Choroid plexus epithelial cell (primary cell): ENCODE measurements around the gene AGTRAP.

Experiments
- DNase-seq: peaks from one replicate; pipeline ENCODE4 v3.0.0-alpha.2; 2010; ENCODE audit warnings: low read depth
- H3K4me3 ChIP-seq: 2 replicates; pipeline ENCODE4 v1.5.1; 2011; ENCODE audit warnings: low read depth, mild to moderate bottlenecking, control low read depth, low read length, moderate library complexity
- TF ChIP-seq, protein P1 (sequence below): conservative IDR thresholded peaks from 2 replicates; pipeline ENCODE4 v1.5.1; 2011; ENCODE audit warnings: low read depth, mild to moderate bottlenecking, control low read depth, inconsistent platforms, low read length, moderate library complexity

Gene AGTRAP

DNA sequence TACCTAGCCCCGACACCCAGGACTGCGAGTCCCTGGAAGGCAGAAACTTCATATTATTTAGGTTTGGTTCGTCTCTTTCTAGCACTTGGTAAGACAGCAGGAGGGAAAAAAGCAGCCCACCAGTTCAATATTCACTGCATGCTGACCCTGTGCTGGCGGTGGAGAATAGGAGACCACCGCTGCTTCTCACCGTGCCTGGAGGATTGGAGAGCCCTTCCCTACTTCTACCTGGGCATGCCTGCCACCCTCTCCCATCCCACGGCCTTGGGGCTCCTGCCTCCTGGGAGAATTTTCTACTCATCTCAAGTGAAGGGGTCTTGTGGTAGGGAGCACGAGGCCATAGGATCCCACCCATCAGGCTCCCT, 64.4 kb downstream of the AGTRAP start:
- TF ChIP-seq, protein P1, sequence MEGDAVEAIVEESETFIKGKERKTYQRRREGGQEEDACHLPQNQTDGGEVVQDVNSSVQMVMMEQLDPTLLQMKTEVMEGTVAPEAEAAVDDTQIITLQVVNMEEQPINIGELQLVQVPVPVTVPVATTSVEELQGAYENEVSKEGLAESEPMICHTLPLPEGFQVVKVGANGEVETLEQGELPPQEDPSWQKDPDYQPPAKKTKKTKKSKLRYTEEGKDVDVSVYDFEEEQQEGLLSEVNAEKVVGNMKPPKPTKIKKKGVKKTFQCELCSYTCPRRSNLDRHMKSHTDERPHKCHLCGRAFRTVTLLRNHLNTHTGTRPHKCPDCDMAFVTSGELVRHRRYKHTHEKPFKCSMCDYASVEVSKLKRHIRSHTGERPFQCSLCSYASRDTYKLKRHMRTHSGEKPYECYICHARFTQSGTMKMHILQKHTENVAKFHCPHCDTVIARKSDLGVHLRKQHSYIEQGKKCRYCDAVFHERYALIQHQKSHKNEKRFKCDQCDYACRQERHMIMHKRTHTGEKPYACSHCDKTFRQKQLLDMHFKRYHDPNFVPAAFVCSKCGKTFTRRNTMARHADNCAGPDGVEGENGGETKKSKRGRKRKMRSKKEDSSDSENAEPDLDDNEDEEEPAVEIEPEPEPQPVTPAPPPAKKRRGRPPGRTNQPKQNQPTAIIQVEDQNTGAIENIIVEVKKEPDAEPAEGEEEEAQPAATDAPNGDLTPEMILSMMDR = no peak
- DNase-seq = no peak
- no peak overlapping the region for H3K4me3 ChIP-seq
